ENCODE results near the gene KLHL25.

GRCh38 chr15:85777250-85778106, 17.2 kb downstream of the KLHL25 start:
- no peak for TF ChIP-seq POLR2A (IDR thresholded peaks at IDR 0.05)
- TF ChIP-seq, protein P1, sequence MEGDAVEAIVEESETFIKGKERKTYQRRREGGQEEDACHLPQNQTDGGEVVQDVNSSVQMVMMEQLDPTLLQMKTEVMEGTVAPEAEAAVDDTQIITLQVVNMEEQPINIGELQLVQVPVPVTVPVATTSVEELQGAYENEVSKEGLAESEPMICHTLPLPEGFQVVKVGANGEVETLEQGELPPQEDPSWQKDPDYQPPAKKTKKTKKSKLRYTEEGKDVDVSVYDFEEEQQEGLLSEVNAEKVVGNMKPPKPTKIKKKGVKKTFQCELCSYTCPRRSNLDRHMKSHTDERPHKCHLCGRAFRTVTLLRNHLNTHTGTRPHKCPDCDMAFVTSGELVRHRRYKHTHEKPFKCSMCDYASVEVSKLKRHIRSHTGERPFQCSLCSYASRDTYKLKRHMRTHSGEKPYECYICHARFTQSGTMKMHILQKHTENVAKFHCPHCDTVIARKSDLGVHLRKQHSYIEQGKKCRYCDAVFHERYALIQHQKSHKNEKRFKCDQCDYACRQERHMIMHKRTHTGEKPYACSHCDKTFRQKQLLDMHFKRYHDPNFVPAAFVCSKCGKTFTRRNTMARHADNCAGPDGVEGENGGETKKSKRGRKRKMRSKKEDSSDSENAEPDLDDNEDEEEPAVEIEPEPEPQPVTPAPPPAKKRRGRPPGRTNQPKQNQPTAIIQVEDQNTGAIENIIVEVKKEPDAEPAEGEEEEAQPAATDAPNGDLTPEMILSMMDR (IDR thresholded peaks at IDR 0.05), result no peak

Measured in stomach (tissue), 4 donors.